Sciatic nerve (tissue), 2 donors: ENCODE data around the gene RINL. TPM values are rescaled to one million over a fixed set of nuclear protein-coding genes. Genes with fewer than 3 reads are reported as not detected.
A peak's percentile ranks its signal among the peaks of the same experiment; 100 is the strongest.
"Not testable (repeated sequence)": the region's sequence is repeated elsewhere in the genome, so short reads cannot be mapped to it uniquely, and the experiment has no call there.

Source experiments
- ATAC-seq: fragments of 200-7000 bp; cut with Tn5 transposase; one replicate; pipeline ENCODE4 v1.9.1; 2020; ENCODE audit warnings: mild to moderate bottlenecking, moderate library complexity
- DNase-seq: peaks from one replicate; pipeline ENCODE4 v3.0.0-alpha.2; 2020; ENCODE audit warnings: low spot score
- intact Hi-C: fragments of 100-400 bp; cut with DNase I; formaldehyde crosslinking; loops from one replicate; pipeline ENCODE4 v1.14.2; 2022
- total RNA-seq: library from RNA; stranded (reverse); fragmentation: NEBNext Ultra II Directional; extraction: Animal tissue kit (Norgen Biotek cat#: 25700); gene quantifications from one replicate; pipeline ENCODE4 v1.2.1, GENCODE V29; 2021
- donor health status: DM: no; HTN: no; CAD: no.
- donor health status: DM: no; HTN: no; CAD: no.

The RINL gene
- total RNA-seq, 1 donor from 2014 or later, result 9.6 TPM

GRCh38 chr19:38841180-38841766 lies 36.8 kb downstream of the RINL start:
- intact Hi-C loops, result no loop called here
- no peak for ATAC-seq
- DNase-seq, result no peak

GRCh38 chr19:38840583-38840968 lies 37.5 kb downstream of the RINL start:
- DNase-seq (no peak), ATAC-seq (no peak)
- intact Hi-C loops, result no loop called here

GRCh38 chr19:38839816-38840582 lies 38.1 kb downstream of the RINL start:
- DNase-seq (no peak), ATAC-seq (no peak)
- intact Hi-C loops, result no loop called here

GRCh38 chr19:38838986-38839761 lies 38.9 kb downstream of the RINL start:
- DNase-seq (no peak), ATAC-seq (no peak)
- intact Hi-C loops, result no loop called here

- intact Hi-C loops, result no loop called here
- no peak for DNase-seq
- no peak for ATAC-seq
These were observed 39.7 kb downstream of the RINL start for GRCh38 chr19:38838208-38838985.

GRCh38 chr19:38837656-38838121 lies 40.4 kb downstream of the RINL start:
- DNase-seq, result no peak
- intact Hi-C loops, result no loop called here
- no peak for ATAC-seq

GRCh38 chr19:38836983-38837626 lies 41.0 kb downstream of the RINL start:
- intact Hi-C loops, result no loop called here
- no peak for ATAC-seq
- no peak for DNase-seq

GRCh38 chr19:38836159-38836982 lies 41.7 kb downstream of the RINL start:
- intact Hi-C loops, result no loop called here
- no peak for DNase-seq
- no peak for ATAC-seq

GRCh38 chr19:38834590-38834989 lies 43.5 kb downstream of the RINL start:
- intact Hi-C loops, result no loop called here
- ATAC-seq (no peak), DNase-seq (no peak)

GRCh38 chr19:38834104-38834490 lies 44.0 kb downstream of the RINL start:
- intact Hi-C loops, result no loop called here
- ATAC-seq (no peak), DNase-seq (no peak)

- no peak for ATAC-seq
- no peak for DNase-seq
- intact Hi-C loops, result no loop called here
These were observed 45.0 kb downstream of the RINL start for GRCh38 chr19:38833092-38833425.

- peak; percentile 70 for DNase-seq
- intact Hi-C loops, result no loop called here
- peak; percentile 63 for ATAC-seq
These were observed 46.9 kb downstream of the RINL start for GRCh38 chr19:38831142-38831605.

- intact Hi-C loops, result no loop called here
- DNase-seq (no peak), ATAC-seq (no peak)
These were observed 47.9 kb downstream of the RINL start for GRCh38 chr19:38830039-38830733.

GRCh38 chr19:38829203-38829602 lies 48.9 kb downstream of the RINL start:
- intact Hi-C loops, ATAC-seq, DNase-seq: not testable (repeated sequence)

- DNase-seq (no peak), ATAC-seq (no peak)
- intact Hi-C loops, result no loop called here
These were observed 51.1 kb downstream of the RINL start for GRCh38 chr19:38826856-38827551.

- DNase-seq, ATAC-seq, intact Hi-C loops: not testable (repeated sequence)
These were observed 52.1 kb downstream of the RINL start for GRCh38 chr19:38825936-38826335.
